ENCODE measurements around the gene ARR3.
"Not testable (repeated sequence)": the region's sequence is repeated elsewhere in the genome, so short reads cannot be mapped to it uniquely, and the experiment has no call there.

Gene ARR3

DNA sequence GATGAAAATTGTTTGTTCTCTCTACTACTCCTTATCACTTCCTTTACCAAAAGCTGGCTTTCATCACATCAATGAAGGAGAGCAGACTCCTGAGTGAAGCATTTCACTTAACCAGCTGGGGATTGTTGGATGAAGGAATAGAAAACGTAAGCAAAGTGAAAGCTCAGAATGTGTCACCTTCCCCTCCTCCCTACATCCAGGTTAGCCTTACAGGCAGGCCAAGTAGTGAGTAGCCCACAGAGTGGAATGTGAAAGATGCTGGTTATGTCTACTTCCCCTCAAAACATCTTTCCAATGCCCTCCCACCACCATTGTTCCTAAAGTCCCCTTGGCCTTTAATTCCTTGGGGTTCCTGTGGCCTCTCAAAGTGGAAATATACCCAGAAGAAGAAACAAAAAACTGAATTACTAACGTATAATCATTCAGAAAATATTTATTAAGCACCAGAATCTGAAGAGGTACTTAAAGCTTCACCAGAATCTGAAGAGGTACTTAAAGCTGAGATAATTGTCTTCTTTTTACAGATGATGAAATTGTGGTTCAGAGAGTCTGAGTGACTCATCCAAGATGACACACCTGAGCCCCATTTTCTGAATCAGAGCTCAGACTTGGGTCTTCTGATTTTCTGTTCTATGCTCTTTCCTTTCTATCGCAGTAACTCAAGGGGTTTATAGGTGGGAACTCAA is 14.6 kb upstream of the ARR3 start:
- no peaks in the 10 kb centered on the region for H3K36me3 ChIP-seq (ENCODE audit: control insufficient read depth, insufficient read depth, low read length)
- no peaks in the 10 kb centered on the region for H3K27me3 ChIP-seq (ENCODE audit: control insufficient read depth, insufficient read depth, low read length)
- H3K9me3 ChIP-seq (ENCODE audit: control insufficient read depth, insufficient read depth, low read length), result no peaks in the 10 kb centered on the region
- H3K9ac ChIP-seq (ENCODE audit: low read depth, low read length), result no peak overlapping the region
- no peaks in the 10 kb centered on the region for H3K4me1 ChIP-seq (ENCODE audit: control insufficient read depth, insufficient read depth, low read length)
- H3K4me3 ChIP-seq (ENCODE audit: low read depth, low read length), result no peak overlapping the region

DNA sequence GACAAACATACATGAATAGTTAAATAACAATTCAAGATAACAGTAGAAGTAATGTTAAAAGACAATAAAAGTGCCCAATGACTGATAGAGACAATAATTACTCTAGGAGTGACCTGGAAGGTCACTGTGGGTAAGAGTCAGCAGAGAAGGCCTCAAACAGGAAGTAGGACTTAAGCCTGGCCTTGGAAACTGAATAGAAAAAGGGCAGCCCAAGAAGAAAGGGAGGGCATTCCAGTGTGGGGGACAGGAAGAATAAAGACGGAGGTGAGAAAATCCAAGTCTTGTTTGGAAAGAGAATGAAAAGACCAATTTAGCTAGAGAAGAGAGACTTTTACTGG is 14.1 kb upstream of the ARR3 start:
- H3K9ac ChIP-seq (ENCODE audit: low read depth, low read length), result no peak overlapping the region
- no peaks in the 10 kb centered on the region for H3K9me3 ChIP-seq (ENCODE audit: control insufficient read depth, insufficient read depth, low read length)

DNA sequence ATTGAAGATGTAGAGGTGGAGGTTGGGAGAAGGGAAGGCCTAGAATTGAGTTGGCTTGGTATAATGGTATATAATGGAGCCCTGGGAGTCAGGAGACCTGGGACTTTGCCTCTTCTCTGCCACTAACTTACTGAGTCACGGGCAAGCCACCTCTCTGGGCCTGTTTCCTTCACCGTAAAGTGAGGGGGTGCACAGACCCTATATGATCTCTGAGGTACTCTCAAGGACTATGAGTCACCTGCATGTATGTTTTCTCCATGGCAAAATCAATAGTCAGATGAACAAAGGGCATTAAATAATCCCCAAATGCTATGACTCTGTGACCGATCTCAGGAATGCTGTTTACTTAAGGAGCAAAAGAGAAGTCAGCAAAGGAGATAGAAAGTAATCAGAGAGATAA is 13.2 kb upstream of the ARR3 start:
- Histone ChIP-seq H3K9me3 (ENCODE audit: control insufficient read depth, insufficient read depth, low read length) (no peaks in the 10 kb centered on the region), H3K27me3 (ENCODE audit: control insufficient read depth, insufficient read depth, low read length) (no peaks in the 10 kb centered on the region), H3K4me3 (ENCODE audit: low read depth, low read length) (no peak overlapping the region)

More for the DNA sequence above, 14.1 kb upstream of the ARR3 start:
- H3K36me3 ChIP-seq (ENCODE audit: control insufficient read depth, insufficient read depth, low read length), result no peaks in the 10 kb centered on the region
- H3K27me3 ChIP-seq (ENCODE audit: control insufficient read depth, insufficient read depth, low read length), result no peaks in the 10 kb centered on the region
- no peaks in the 10 kb centered on the region for H3K4me1 ChIP-seq (ENCODE audit: control insufficient read depth, insufficient read depth, low read length)
- no peak overlapping the region for H3K4me3 ChIP-seq (ENCODE audit: low read depth, low read length)

DNA sequence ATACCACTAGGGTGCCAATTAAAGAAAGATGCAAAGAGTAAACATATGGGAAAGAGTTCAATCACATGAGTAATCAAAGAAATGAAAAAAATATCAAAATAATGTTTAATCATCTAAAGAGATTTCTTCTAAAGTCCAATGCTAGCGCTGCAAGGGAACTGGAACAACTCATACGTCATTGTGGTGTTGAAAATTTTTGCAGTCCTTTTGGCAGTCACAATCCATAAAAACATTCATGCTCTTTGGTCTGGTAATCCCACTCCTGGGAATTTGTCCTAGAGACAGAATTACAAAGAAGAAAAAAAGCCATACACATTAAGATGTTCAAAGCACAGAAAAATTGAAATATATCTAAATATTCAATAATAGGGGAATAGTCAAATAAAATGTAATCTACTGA is 12.7 kb upstream of the ARR3 start:
- no peaks in the 10 kb centered on the region for H3K36me3 ChIP-seq (ENCODE audit: control insufficient read depth, insufficient read depth, low read length)
- H3K27me3 ChIP-seq (ENCODE audit: control insufficient read depth, insufficient read depth, low read length), result no peaks in the 10 kb centered on the region
- H3K4me3 ChIP-seq (ENCODE audit: low read depth, low read length), result no peak overlapping the region
- H3K9me3 ChIP-seq (ENCODE audit: control insufficient read depth, insufficient read depth, low read length), result no peaks in the 10 kb centered on the region
- H3K9ac ChIP-seq (ENCODE audit: low read depth, low read length), result no peak overlapping the region
- H3K4me1 ChIP-seq (ENCODE audit: control insufficient read depth, insufficient read depth, low read length), result no peaks in the 10 kb centered on the region

More for the DNA sequence above, 13.2 kb upstream of the ARR3 start:
- Histone ChIP-seq H3K4me1 (ENCODE audit: control insufficient read depth, insufficient read depth, low read length) (no peaks in the 10 kb centered on the region), H3K36me3 (ENCODE audit: control insufficient read depth, insufficient read depth, low read length) (no peaks in the 10 kb centered on the region), H3K9ac (ENCODE audit: low read depth, low read length) (no peak overlapping the region)

DNA sequence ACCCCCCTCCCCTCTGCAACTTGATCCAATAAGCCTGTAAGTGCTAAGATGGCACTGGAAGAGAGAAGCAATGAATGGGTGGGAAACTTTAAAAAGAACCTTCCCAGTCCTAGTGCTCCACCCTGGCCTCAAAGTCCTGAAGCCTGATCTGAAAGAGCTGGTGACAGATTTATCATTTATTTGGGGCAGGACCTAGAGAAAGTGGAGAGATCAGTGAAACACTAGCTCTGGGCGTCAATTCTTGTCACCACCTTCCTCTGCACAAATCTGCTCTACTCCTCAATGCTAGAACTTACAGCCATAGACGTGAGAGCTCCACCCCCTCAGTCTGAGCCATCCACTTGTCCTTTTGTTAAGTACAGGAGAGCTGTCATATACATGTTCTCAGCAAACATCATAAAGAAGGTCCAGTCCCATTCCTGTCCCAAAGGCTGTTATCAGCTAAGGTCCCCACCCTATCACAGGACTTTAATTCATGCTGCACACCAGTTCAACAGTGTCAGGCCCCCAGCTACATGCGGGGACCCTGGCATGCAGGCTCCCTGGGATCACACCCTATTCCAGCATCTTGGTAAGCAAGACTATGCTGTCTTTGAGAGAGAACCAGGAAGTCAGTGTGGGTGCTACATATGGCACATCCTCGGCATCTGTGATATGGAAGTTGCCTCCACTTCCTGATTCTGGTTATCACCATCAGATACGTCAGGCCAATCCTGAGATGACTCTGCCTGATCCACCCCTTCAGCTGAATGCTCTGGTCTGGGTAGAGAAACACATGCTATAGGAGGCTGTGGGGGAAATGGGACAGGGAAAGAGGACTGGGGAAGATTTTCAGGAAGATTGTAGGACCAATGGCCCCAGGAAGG is 10.5 kb upstream of the ARR3 start:
- Histone ChIP-seq H3K9me3 (ENCODE audit: control insufficient read depth, insufficient read depth, low read length) (no peaks in the 10 kb centered on the region), H3K27me3 (ENCODE audit: control insufficient read depth, insufficient read depth, low read length) (no peaks in the 10 kb centered on the region), H3K4me1 (ENCODE audit: control insufficient read depth, insufficient read depth, low read length) (no peaks in the 10 kb centered on the region), H3K9ac (ENCODE audit: low read depth, low read length) (no peak overlapping the region), H3K36me3 (ENCODE audit: control insufficient read depth, insufficient read depth, low read length) (no peaks in the 10 kb centered on the region), H3K4me3 (ENCODE audit: low read depth, low read length) (no peak overlapping the region)

DNA sequence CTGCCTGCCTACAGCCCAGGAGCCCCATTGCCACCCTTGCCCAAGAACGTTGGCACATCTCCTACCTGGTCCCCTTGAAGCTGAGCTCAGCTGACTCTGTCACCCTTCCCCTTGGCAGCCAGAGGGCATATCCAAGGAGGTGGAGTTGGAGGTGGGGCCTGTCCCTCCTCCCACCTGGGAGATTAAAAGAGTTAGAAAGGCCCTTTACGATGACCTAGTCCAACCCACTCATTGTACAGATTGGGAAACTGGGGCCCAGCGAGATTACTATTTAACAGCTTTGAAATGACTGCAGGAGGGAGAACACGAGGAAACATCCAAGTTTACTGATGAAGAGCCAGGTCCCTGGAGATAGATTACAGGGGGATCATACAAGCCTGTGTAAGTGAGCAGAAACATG is 8.0 kb upstream of the ARR3 start, which contains the start of gene P2RY4:
TSS of gene P2RY4 (minus strand) at position 101 of the 400 bp plus-strand sequence. CDS start 580 bp downstream, outside the sequence.
- Histone ChIP-seq H3K36me3 (ENCODE audit: control insufficient read depth, insufficient read depth, low read length) (no peaks in the 10 kb centered on the region), H3K4me1 (ENCODE audit: control insufficient read depth, insufficient read depth, low read length) (no peaks in the 10 kb centered on the region), H3K4me3 (ENCODE audit: low read depth, low read length) (no peak within 1 kb of the TSS), H3K9me3 (ENCODE audit: control insufficient read depth, insufficient read depth, low read length) (no peaks in the 10 kb centered on the region), H3K9ac (ENCODE audit: low read depth, low read length) (no peak within 1 kb of the TSS), H3K27me3 (ENCODE audit: control insufficient read depth, insufficient read depth, low read length) (no peaks in the 10 kb centered on the region)

DNA sequence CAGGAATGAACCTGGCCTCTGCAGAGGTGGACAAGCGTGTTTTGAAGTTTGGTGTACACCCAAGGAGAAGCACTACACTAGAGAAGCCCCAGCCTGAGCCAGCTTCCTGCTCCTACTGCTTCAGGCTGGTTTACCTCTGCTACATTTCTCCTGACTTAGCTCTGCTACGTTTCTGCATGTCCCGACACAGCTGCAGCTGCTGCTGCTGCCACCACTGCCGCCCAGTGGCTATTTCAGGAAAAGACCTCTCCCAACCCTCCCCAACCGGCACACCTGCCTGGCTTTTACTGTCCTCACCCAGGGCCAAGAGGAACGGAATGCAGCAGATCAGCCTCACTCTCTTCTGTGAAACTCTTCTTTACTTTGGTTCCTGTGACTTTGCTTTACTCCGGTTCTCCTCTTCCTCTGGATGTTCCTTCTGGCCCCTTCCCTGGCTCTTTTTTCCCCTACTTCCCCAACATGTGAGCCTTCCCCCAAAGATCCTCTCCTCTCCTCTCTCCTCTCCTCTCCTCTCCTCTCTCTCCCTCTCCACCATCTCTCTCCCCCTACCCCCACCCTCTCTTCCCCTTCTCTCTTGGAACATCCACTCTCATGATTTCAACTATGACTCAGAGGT is 5.1 kb upstream of the ARR3 start:
- Histone ChIP-seq H3K9ac (ENCODE audit: low read depth, low read length) (no peak overlapping the region), H3K4me3 (ENCODE audit: low read depth, low read length) (no peak overlapping the region), H3K36me3 (ENCODE audit: control insufficient read depth, insufficient read depth, low read length) (no peaks in the 10 kb centered on the region), H3K4me1 (ENCODE audit: control insufficient read depth, insufficient read depth, low read length) (no peaks in the 10 kb centered on the region), H3K9me3 (ENCODE audit: control insufficient read depth, insufficient read depth, low read length) (no peaks in the 10 kb centered on the region), H3K27me3 (ENCODE audit: control insufficient read depth, insufficient read depth, low read length) (no peaks in the 10 kb centered on the region)

DNA sequence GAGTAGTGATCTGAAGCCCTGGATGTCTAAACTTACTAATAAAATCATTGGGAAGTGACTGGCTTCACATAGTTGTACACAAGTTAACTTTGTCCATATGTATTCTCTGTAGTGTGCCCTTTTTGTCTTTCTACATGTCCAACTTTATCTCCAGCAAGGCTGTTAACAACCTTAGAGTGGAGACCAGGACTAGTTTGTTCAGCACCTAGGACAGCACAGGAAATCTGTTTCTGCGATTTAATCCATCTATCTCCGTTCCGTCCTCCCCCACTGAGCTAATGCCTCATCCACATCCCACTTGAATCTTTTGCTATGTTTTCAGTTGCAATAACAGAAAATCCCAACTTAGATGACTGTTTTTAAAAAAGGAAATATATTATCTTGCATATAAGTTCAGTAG is 3.4 kb upstream of the ARR3 start:
- H3K36me3 ChIP-seq (ENCODE audit: control insufficient read depth, insufficient read depth, low read length), result no peaks in the 10 kb centered on the region
- H3K4me3 ChIP-seq (ENCODE audit: low read depth, low read length), result no peak overlapping the region
- no peaks in the 10 kb centered on the region for H3K4me1 ChIP-seq (ENCODE audit: control insufficient read depth, insufficient read depth, low read length)
- H3K9me3 ChIP-seq (ENCODE audit: control insufficient read depth, insufficient read depth, low read length), result no peaks in the 10 kb centered on the region
- H3K27me3 ChIP-seq (ENCODE audit: control insufficient read depth, insufficient read depth, low read length), result no peaks in the 10 kb centered on the region
- no peak overlapping the region for H3K9ac ChIP-seq (ENCODE audit: low read depth, low read length)

DNA sequence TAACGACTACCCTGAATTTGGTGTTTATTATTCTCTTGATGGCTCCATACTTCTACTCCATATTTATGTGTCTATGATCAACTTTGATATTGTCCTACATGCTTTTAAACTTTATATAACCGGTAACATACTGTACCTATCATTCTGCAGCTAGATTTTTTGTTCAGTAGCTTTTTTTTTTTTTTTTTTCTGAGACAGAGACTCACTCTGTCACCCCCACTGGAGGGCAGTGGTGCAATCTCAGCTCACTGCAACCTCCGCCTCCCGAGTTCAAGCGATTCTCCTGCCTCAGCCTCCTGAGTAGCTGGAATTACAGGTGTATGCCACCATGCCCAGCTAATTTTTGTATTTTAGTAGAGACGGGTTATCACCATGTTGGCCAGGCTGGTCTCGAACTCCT is 5.9 kb downstream of the ARR3 start:
- not testable (repeated sequence) for H3K4me1 ChIP-seq (ENCODE audit: control insufficient read depth, insufficient read depth, low read length); H3K36me3 ChIP-seq (ENCODE audit: control insufficient read depth, insufficient read depth, low read length); H3K4me3 ChIP-seq (ENCODE audit: low read depth, low read length); H3K9ac ChIP-seq (ENCODE audit: low read depth, low read length); H3K9me3 ChIP-seq (ENCODE audit: control insufficient read depth, insufficient read depth, low read length); H3K27me3 ChIP-seq (ENCODE audit: control insufficient read depth, insufficient read depth, low read length)

DNA sequence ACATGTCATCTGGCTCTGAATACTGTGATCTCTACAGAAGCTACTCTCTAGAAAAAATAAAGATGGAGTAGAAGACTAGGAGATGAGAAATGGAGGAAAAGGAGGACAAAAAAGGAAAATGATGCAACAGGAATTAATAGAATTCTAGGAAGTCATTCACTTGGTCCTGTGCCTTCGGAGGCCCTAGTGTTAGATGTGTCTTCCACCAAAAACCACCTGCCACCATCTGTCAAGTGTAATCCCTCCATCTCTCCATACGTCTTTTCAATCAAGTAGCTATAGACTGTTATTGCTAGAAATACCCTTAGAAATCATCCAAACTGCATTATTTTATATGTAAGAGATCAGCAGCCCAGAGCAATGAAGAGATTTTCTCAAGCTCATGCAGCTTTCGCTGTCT is 10.9 kb downstream of the ARR3 start:
- Histone ChIP-seq H3K4me1 (ENCODE audit: control insufficient read depth, insufficient read depth, low read length) (no peaks in the 10 kb centered on the region), H3K9me3 (ENCODE audit: control insufficient read depth, insufficient read depth, low read length) (peaks cover 2% of the 10 kb centered on the region), H3K4me3 (ENCODE audit: low read depth, low read length) (no peak overlapping the region), H3K36me3 (ENCODE audit: control insufficient read depth, insufficient read depth, low read length) (no peaks in the 10 kb centered on the region), H3K9ac (ENCODE audit: low read depth, low read length) (no peak overlapping the region), H3K27me3 (ENCODE audit: control insufficient read depth, insufficient read depth, low read length) (no peaks in the 10 kb centered on the region)

DNA sequence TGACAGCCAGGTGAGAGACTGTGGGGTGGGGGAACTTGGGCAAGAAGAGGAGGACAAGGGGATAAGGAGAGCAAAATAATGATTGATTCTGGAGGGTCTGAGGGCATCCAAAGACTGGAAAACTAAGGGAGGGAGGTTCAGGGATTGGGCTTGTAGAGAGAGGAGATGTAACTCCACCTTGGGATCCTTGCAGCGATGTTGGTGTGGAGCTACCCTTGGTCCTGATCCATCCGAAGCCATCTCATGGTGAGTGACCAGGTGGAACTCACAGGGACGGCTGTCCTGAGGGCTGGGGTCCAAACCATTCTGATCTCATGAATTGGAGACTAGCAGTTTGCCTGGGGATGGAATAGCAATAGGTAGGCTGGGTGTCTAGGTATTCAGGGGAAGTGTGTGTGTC is 12.4 kb downstream of the ARR3 start:
- Histone ChIP-seq H3K36me3 (ENCODE audit: control insufficient read depth, insufficient read depth, low read length) (no peaks in the 10 kb centered on the region), H3K27me3 (ENCODE audit: control insufficient read depth, insufficient read depth, low read length) (no peaks in the 10 kb centered on the region), H3K9me3 (ENCODE audit: control insufficient read depth, insufficient read depth, low read length) (peaks cover 2% of the 10 kb centered on the region), H3K4me3 (ENCODE audit: low read depth, low read length) (no peak overlapping the region), H3K9ac (ENCODE audit: low read depth, low read length) (no peak overlapping the region), H3K4me1 (ENCODE audit: control insufficient read depth, insufficient read depth, low read length) (no peaks in the 10 kb centered on the region)

DNA sequence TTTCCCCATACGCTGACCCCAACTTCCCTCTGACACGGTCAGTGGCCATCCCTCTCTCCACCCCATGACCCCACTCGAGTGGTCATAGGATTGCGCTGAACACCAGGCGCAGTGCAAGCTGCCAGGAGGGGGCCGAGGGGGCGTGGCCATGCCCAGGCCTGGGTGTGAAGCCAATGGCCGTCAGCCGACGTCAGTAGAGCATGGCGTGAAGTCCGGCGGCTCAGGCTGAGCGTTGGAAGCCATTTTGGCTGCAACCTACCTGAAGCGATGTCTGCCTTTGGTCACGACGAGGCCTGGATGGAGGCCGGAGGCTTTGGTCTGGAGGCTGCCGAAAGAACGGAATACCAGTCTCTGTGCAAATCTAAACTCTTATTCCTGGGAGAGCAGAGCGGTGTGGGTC is 13.8 kb downstream of the ARR3 start, which contains the start of gene RAB41:
TSS of gene RAB41 (plus strand) at position 222 of the 400 bp plus-strand sequence. CDS start at position 268, 46 bp downstream.
- Histone ChIP-seq H3K4me3 (ENCODE audit: low read depth, low read length) (no peak within 1 kb of the TSS), H3K27me3 (ENCODE audit: control insufficient read depth, insufficient read depth, low read length) (no peaks in the 10 kb centered on the region), H3K9me3 (ENCODE audit: control insufficient read depth, insufficient read depth, low read length) (peaks cover 2% of the 10 kb centered on the region), H3K36me3 (ENCODE audit: control insufficient read depth, insufficient read depth, low read length) (peaks cover 2% of the 10 kb centered on the region), H3K4me1 (ENCODE audit: control insufficient read depth, insufficient read depth, low read length) (no peaks in the 10 kb centered on the region), H3K9ac (ENCODE audit: low read depth, low read length) (no peak within 1 kb of the TSS)

Measured in iPS-15b (cell line).